Measurements from ENCODE around the gene MESD.

Gene MESD

DNA sequence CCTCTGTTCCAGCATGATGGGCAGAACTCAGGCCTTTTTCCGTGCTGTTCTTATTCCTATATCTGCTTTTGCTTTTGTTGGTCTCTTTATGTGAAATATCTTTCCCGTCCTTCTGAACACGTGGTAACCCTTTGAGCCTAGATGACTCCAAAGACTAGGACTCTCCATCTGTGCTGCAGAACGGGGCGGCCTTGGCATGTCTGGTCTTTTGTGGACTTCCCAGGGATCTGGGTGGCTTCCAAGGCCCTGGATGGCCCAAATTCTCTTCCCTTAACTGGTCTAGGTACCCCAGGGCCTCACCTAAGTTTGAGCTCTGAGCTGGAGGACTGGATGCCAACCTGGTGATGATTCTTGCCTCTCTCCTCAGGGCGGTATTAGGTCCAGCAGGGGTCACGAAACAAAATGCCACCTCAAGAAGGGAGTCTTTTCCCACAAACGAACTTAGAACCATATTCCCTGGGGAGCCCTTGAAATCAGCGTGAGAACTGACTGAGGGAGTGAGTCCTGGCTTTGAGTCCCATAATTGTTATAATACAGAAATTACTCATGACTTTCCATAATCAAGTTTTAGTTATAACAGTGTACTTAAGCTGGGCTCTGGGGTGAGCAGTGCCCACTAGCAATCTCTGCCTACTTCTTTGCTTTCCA is 25.0 kb upstream of the MESD start:
- no peak for FAIRE-seq

GRCh38 chr15:81013396-81013929 is 23.8 kb upstream of the MESD start:
- no peak for FAIRE-seq

GRCh38 chr15:81012588-81012987 is 23.0 kb upstream of the MESD start:
- no peak for FAIRE-seq

DNA sequence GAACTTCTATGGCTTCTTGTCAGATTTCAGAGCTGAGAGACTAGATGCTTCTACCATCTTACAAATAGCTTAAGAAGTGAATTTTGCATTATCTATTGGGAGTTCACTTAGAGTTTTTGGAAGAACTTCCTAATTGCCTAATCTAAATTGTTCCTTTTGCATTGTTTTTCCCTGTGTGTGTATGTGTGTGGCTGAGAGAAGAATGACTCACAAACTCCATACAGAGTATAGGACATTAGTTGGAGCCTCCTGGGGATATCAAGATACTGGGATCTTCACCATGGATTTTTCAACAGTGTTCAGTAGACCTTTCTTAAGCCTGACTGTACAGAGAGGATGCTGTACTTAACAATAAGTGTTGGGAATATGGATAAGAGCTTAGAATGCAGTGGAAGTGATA is 22.0 kb upstream of the MESD start:
- no peak for FAIRE-seq

- FAIRE-seq, result no peak
Observed at GRCh38 chr15:81010086-81010485, 20.5 kb upstream of the MESD start.

GRCh38 chr15:81008312-81008711 is 18.7 kb upstream of the MESD start:
- FAIRE-seq, result no peak

- no peak for FAIRE-seq
Observed at GRCh38 chr15:81007428-81008064, 17.9 kb upstream of the MESD start.

- no peak for FAIRE-seq
Observed at GRCh38 chr15:81006124-81006523, 16.5 kb upstream of the MESD start.

- FAIRE-seq, result no peak
Observed at GRCh38 chr15:81003097-81003350, 13.4 kb upstream of the MESD start.

DNA sequence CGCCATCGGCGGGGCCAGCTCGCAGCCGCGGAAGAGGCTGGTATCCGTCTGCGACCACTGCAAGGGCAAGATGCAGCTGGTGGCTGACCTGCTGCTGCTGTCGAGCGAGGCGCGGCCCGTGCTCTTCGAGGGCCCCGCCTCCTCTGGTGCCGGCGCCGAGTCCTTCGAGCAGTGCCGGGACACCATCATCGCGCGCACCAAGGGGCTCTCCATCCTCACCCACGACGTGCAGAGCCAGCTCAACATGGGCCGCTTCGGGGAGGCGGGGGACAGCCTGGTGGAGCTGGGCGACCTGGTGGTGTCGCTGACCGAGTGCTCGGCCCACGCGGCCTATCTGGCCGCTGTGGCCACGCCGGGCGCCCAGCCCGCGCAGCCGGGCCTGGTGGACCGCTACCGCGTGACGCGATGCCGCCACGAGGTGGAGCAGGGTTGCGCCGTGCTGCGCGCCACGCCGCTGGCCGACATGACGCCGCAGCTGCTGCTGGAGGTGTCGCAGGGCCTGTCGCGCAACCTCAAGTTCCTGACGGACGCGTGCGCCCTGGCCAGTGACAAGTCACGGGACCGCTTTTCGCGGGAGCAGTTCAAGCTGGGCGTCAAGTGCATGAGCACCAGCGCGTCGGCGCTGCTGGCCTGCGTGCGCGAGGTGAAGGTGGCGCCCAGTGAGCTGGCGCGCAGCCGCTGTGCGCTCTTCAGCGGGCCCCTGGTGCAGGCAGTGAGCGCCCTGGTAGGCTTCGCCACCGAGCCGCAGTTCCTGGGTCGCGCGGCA is 12.9 kb upstream of the MESD start:
- no peak for FAIRE-seq

DNA sequence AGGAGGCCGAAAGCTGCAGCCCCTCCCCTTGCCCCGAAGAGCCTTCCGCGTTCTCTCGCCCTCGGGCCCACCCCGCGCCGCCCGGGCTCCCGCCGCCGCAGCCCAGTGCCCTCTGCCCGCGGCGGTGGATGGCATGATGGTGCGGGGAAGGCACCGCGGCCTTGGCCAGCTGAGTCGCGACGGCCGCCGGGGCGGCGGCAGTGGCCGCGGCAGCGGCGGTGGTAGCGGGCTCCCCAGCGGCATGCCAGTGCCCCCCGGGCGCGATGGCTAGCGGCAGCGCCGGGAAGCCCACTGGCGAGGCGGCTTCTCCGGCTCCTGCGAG is 12.4 kb upstream of the MESD start:
- FAIRE-seq, result no peak

GRCh38 chr15:81001152-81002008 is 11.8 kb upstream of the MESD start:
- FAIRE-seq, result no peak

- no peak for FAIRE-seq
Observed at GRCh38 chr15:81000624-81001151, 11.1 kb upstream of the MESD start, which contains the start of gene TLNRD1. Gene TLNRD1 (plus strand): TSS chr15:81000923. CDS start chr15:81002272, 1,349 bp downstream.

- no peak for FAIRE-seq
Observed at GRCh38 chr15:81000144-81000623, 10.6 kb upstream of the MESD start.

DNA sequence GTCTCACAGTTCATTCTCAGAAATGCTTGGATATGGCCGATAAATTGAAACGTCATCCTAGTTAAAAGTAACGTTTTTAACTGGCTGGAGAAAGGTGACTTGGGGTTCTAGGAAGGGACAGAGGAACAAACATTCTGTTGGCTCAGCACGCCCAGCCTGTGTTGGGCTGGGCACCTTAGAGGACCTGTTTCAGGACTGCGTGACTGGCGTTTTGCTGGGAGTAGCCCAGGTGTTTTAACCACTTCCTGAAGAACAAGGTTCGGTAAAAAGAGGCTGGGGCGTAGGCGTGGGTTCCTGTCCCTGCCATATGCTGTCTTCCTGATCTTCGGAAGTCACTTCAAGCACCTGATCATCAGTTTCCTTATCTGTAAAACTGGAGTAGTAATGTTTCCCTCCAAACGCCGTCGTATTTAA is 10.0 kb upstream of the MESD start:
- no peak for FAIRE-seq

DNA sequence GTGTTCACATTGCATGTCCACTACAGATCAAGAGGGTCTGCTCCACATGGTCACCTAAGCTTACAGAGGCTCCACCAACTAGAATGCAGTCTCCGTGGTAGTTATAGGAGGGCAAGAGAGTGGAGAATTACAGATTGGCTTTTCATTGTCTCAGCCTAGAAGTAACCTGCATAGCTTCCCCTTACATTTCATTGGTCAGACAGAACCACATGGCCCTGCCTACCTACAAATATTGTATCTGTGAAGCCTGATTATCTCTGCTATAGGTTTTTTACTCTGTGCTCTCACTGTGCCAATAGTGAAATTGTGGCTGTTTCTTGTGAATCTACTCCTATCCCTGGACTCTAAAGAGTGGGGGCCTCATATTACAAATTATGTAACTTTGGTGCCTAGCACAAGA is 8.6 kb upstream of the MESD start:
- no peak for FAIRE-seq

- FAIRE-seq, result no peak
Observed at GRCh38 chr15:80997692-80998091, 8.1 kb upstream of the MESD start.

DNA sequence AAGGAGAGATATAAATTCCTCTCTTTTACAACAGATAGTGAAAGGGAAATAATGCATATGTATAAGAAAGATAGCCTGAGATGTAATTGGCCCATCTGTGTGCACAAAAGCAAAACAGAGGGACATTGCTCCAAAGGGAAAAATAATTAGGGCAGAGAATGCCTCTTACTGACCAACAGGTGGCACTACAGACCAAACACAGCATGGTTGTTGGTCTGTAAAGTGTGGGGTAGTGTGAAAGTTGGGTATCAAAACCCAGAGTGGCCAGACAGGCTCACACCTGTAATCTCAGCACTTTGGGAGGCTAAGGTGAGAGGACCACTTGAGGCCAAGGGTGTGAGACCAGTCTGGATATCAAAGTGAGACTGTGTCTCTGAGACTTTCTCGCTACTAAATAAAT is 6.6 kb upstream of the MESD start:
- no peak for FAIRE-seq

GRCh38 chr15:80992441-80992840 is 2.8 kb upstream of the MESD start:
- FAIRE-seq, result no peak

- FAIRE-seq, result no peak
Observed at GRCh38 chr15:80992006-80992405, 2.4 kb upstream of the MESD start.

DNA sequence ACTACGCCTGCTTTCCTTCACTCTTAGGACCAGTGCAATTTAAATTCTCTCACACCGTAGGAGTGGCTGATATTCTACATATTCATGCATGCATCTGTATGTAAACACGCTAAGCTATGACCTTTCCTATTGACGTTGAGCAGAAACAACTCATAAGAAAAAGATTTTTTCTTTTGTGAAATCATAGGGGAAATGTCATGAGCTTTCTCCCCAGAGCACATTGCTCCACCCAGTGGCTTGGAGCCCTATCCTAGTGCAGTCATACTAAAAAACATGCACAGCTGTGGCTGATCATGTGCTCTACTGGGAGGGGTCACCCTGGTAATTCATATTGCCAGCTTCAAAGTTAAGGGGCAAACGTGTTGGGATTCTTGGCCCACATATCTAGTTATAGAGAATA is 1.8 kb upstream of the MESD start:
- FAIRE-seq, result no peak

- no peak for FAIRE-seq
Observed at GRCh38 chr15:80990955-80991354, 1.3 kb upstream of the MESD start.

GRCh38 chr15:80989081-80989517 is 520 bp downstream of the MESD start:
- no peak for FAIRE-seq
